ENCODE measurements around the gene TSPAN33.
A peak's percentile ranks its signal among the peaks of the same experiment; 100 is the strongest.

The TSPAN33 gene

DNA sequence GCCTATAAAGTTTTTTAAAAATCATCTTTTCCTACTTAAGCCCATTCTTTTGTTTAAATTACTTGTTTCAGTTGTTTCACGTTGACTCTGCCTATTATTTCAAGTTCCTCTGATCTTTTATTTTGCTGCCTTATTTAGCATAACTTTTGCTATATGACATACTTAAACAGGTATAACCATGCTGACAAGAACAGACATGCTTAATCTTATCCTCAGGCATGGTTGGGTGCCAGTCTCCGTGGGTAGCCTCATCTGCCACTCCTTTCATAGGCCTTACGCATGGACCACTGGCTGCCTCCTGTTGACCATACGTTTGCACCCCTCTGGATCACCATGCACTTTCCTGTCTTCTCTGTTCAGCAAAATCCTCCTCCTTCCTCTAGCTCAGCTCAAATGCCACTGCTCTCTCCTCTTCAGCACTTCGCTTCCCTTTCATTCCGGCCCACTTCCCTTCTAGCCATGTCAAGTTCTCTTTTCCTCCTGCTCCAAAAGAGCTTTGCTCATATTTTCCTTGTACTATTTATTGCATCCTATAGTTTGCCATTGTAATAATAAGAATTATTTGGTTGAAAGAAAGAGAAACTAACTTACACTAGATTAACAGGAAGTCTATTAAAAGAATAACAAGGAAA is 10.0 kb upstream of the TSPAN33 start:
- DNase-seq (ENCODE audit: extremely low read depth, low read depth) = no peak
- no peak overlapping the region for H3K4me3 ChIP-seq (replicated peaks; ENCODE audit: low read depth, low read length)
- TF ChIP-seq, protein P1, sequence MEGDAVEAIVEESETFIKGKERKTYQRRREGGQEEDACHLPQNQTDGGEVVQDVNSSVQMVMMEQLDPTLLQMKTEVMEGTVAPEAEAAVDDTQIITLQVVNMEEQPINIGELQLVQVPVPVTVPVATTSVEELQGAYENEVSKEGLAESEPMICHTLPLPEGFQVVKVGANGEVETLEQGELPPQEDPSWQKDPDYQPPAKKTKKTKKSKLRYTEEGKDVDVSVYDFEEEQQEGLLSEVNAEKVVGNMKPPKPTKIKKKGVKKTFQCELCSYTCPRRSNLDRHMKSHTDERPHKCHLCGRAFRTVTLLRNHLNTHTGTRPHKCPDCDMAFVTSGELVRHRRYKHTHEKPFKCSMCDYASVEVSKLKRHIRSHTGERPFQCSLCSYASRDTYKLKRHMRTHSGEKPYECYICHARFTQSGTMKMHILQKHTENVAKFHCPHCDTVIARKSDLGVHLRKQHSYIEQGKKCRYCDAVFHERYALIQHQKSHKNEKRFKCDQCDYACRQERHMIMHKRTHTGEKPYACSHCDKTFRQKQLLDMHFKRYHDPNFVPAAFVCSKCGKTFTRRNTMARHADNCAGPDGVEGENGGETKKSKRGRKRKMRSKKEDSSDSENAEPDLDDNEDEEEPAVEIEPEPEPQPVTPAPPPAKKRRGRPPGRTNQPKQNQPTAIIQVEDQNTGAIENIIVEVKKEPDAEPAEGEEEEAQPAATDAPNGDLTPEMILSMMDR (IDR thresholded peaks at IDR 0.05; ENCODE audit: low read depth, low read length, missing control alignments) = no peak

DNA sequence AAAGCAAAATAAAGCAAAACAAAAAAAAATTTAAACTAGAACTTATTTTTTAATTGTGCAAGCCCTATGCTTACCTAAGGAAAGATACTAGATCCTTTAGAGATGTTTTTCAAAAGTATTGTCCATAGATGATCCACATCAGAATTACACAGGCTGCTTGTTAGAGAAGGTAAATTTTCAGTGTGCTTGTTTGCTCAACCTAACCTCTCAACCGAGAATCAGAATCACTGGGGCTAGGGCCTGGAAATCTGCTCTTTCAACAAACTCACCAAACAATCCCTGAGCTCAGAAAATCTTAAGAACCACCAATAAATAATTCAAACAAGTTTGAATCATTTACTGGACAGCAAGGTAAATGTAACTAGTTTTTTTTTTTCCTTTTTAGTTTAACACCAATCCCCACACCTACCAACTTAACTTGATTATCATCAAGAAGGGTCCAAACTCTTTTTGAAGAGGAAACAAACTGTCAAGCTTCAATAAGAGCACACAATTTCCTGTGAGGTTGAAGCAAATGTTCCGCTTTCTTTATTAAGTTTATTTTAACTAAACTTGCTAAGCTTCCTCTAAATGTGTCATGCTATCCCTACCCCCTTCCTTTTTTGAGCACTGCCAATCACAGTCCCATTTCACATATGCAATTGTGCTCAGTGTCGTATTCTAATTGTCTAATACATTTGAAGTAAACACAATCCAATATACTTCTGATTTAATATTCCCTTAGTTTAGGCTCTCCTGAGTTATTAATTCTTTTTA is 7.4 kb upstream of the TSPAN33 start:
- no peak for DNase-seq (ENCODE audit: extremely low read depth, low read depth)
- TF ChIP-seq, protein P1 (IDR thresholded peaks at IDR 0.05; ENCODE audit: low read depth, low read length, missing control alignments) = no peak
- H3K4me3 ChIP-seq (replicated peaks; ENCODE audit: low read depth, low read length) = no peak overlapping the region

DNA sequence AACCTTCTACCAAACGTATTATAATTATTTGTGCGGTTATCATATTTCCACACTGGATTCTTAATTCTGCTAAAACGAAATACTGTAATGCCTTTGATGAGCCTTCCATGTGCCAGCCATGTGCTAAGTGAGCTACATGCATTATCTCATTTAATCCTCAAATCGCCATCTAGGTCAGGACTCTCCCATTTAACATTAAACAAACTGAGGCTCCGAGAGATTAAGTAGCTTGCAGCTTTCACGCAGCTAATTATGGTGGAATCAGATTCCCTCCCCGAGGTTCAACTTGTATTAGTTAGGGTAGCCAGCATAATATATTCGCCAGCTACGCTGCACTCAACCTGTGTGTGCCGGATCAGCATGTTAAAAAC is 798 bp upstream of the TSPAN33 start:
- TF ChIP-seq, protein P1 (IDR thresholded peaks at IDR 0.05; ENCODE audit: low read depth, low read length, missing control alignments) = no peak
- DNase-seq (ENCODE audit: extremely low read depth, low read depth) = no peak
- no peak overlapping the region for H3K4me3 ChIP-seq (replicated peaks; ENCODE audit: low read depth, low read length)

DNA sequence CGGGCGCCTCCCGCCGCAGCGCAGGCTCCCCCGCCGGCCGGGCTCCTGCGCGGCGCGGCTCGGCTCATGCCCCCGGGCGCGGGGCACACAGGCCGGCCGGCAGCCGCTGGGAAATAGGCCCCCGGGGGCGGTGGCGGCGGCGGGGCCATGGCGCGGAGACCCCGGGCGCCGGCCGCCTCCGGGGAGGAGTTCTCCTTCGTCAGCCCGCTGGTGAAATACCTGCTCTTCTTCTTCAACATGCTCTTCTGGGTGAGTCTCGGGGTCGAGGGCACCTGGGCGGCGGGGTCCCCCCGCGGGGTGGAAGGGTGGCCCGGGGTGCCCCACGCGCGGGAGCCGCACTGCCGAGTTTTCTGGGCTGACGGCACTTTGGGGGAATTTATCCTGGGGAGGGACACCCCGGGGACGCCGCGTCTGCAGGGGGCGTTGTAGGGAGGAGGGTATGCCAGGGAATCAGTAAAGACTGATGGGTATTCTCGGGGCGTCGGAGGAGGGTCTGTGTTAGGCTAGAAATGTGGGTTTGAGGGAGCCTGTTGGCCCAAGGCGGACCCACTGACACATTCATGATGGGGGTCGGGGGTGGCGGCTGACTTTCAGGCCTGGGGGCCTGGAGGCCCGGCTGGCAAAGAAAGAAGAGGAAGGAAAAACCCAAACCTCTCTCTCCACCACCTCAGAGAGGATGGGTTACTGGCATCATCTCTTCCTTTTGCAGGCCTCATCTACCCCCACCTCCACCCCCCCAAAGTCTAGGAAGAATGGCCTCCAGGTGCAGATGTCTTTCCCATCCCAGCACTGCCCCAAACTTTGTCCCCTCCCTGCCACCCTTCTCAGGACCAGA is 544 bp downstream of the TSPAN33 start:
- TF ChIP-seq, protein P1 (IDR thresholded peaks at IDR 0.05; ENCODE audit: low read depth, low read length, missing control alignments) = peak; percentile 24
- peak overlapping the region; percentile 43 for H3K4me3 ChIP-seq (replicated peaks; ENCODE audit: low read depth, low read length)
- no peak for DNase-seq (ENCODE audit: extremely low read depth, low read depth)

DNA sequence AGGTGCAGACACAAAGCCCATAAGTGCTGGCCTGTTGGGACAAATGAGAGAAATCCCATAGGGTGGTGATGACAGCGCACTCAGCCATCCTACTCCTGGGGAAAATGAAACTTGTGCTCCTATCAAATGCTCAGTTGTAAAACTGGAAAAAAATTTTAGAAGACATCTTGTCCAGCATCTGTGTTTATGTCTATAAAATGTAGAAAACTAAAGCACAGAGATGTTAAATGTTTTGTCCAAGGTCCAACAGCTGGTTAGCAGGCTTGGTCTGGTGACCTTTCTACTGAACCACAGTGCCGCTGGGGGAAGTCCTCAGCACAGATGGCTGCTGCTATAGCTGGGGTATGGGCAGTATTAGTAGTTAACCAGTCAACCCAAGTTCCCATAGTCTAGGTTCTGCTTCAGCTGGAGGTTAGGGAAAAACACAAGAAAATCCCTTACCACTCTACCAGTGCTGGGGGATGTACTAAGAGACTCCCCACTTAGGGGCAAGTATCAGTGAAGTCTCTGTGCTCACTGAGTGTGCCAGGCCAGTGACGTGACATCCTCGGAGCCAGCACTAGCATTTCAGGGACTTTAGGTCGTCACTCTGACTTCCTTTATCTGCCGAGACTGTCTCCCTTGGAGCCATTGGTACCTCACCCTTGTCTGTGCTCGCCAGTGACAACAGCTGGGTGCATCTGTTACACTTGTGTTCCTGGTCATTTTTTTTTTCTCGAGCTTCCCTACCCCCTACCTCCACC is 1.9 kb downstream of the TSPAN33 start:
- TF ChIP-seq, protein P1 (IDR thresholded peaks at IDR 0.05; ENCODE audit: low read depth, low read length, missing control alignments) = no peak
- peak; percentile 14 for DNase-seq (ENCODE audit: extremely low read depth, low read depth)
- no peak overlapping the region for H3K4me3 ChIP-seq (replicated peaks; ENCODE audit: low read depth, low read length)

DNA sequence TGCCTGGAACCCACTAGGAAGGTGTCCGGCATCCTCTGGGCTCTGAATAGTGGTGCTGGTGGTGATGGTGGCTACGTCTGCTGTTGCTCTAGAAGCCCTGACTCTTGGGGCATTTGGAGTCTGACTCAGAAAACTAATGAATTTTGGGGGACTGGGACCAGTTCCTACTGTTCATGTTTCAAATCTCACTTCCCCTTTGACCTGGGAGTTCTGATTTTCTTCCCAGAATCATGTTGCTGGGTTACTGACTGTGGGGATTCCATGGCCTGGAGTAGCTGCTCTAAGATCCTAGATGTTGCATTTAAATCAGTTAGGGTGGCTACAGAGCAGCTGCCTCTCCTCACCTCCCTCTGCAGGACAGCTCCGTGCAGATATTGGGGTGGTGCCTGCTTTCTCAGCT is 3.2 kb downstream of the TSPAN33 start:
- no peak for DNase-seq (ENCODE audit: extremely low read depth, low read depth)
- TF ChIP-seq, protein P1 (IDR thresholded peaks at IDR 0.05; ENCODE audit: low read depth, low read length, missing control alignments) = no peak
- H3K4me3 ChIP-seq (replicated peaks; ENCODE audit: low read depth, low read length) = no peak overlapping the region

Measured in HFF-Myc (cell line).